AG09309 (cell line): ENCODE data around the gene SMAD3.

ENCODE experiments used
- DNase-seq: peaks from one replicate; pipeline ENCODE4 v3.0.0-alpha.2; 2010; ENCODE audit warnings: low read depth
- H3K4me3 ChIP-seq: 2 replicates; pipeline ENCODE4 v1.5.1; 2011; ENCODE audit warnings: mild to moderate bottlenecking, low read depth, low read length, moderate library complexity; ENCODE audit not compliant: control insufficient read depth
- TF ChIP-seq, protein P1 (sequence below): IDR thresholded peaks from 2 replicates; pipeline ENCODE4 v1.5.1; 2011; ENCODE audit warnings: mild to moderate bottlenecking, low read depth, low read length, inconsistent platforms; ENCODE audit not compliant: insufficient read depth, control insufficient read depth; ENCODE audit errors: missing control alignments

Gene SMAD3

DNA sequence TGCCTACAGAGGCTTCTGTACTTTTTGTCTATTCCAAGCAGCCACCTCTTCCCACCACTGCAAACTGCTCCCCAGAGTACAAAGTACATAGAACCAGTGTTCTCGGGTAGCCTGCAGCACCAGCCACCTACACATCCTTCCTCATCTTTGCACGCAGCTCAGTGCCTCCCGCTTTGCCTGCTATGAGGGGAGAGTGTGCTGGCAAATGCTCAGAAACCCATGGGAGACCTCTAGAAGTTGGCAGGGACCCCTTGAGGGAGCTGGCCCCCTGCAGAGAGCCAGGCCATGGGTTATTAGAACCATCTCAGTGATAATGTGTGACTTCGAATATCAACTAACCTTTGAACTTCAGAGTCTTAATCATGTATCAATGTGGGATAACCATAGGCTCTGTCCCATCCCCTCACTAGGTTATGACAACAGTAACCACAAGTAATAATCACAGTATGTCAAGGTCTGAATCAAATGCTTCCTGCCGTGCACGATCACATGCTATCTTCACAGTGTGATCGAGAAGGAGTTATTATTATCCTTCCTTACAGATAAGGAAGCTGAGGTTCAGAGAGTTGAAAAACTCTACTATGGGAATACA is 22.8 kb upstream of the SMAD3 start:
- TF ChIP-seq, protein P1, sequence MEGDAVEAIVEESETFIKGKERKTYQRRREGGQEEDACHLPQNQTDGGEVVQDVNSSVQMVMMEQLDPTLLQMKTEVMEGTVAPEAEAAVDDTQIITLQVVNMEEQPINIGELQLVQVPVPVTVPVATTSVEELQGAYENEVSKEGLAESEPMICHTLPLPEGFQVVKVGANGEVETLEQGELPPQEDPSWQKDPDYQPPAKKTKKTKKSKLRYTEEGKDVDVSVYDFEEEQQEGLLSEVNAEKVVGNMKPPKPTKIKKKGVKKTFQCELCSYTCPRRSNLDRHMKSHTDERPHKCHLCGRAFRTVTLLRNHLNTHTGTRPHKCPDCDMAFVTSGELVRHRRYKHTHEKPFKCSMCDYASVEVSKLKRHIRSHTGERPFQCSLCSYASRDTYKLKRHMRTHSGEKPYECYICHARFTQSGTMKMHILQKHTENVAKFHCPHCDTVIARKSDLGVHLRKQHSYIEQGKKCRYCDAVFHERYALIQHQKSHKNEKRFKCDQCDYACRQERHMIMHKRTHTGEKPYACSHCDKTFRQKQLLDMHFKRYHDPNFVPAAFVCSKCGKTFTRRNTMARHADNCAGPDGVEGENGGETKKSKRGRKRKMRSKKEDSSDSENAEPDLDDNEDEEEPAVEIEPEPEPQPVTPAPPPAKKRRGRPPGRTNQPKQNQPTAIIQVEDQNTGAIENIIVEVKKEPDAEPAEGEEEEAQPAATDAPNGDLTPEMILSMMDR = no peak
- no peak for DNase-seq
- H3K4me3 ChIP-seq = no peak overlapping the region

DNA sequence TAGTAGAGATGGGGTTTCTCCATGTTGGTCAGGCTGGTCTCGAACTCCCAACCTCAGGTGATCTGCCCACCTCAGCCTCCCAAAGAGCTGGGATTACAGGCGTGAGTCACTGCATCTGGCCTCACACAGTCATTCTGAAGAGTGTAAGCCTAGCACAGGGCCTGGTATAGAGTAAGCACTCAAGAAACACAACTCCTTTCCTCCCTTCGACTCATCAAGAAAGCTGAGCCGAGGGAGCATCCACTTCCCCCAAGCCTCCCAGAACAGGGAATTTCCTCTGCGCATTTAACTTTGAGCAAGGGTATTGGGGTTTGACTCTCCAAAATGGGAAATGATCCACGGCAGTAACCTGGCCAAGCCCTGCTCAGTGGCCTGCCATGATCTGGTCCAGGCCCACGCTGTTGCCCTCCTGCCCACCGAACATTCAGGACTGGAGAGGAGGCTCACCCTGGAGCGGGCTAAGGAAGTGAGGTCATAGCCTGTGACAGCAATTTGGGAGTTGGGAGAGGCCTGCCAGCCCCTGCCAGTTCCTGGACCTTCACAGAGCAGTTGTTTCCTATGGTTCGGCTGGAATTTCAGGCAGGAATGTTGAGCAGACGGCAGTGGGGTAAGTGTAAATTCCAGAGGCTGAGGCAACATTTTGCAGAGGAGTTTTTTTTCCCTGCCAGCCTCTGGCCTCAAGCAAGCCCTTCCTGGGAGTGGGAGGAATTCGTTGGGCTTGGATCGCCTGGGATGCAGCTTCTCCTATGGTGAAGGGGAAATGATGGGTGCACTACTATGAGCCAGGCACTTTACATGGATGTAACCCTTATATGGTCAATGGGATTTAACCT is 21.2 kb upstream of the SMAD3 start:
- DNase-seq = peak; percentile 83
- TF ChIP-seq, protein P1 = no peak
- H3K4me3 ChIP-seq = no peak overlapping the region

DNA sequence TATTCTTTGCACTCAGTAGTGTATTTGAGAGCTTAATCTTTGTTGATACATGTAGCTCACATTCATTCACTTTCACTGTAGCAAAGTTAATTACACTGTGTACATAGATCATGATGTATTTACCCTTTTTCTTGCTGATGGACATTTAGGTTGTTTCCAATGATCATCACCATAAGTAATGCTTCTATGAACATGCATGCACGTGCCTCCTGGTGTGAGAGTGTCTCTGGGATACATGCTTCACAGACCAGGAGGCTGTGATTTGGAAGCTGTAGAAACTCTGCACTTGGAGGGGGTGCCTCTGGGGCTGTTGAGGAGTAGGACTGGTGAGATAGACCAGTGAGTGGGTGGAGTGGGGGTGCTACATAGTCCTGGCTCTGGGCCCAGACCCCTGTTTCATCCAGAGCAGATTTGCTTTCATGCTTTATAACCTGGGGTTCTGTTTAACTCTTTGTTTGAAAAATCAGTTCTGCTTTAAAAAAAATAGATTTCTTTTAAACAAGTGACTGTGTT is 18.2 kb upstream of the SMAD3 start:
- H3K4me3 ChIP-seq = no peak overlapping the region
- DNase-seq = no peak
- TF ChIP-seq, protein P1 = no peak

DNA sequence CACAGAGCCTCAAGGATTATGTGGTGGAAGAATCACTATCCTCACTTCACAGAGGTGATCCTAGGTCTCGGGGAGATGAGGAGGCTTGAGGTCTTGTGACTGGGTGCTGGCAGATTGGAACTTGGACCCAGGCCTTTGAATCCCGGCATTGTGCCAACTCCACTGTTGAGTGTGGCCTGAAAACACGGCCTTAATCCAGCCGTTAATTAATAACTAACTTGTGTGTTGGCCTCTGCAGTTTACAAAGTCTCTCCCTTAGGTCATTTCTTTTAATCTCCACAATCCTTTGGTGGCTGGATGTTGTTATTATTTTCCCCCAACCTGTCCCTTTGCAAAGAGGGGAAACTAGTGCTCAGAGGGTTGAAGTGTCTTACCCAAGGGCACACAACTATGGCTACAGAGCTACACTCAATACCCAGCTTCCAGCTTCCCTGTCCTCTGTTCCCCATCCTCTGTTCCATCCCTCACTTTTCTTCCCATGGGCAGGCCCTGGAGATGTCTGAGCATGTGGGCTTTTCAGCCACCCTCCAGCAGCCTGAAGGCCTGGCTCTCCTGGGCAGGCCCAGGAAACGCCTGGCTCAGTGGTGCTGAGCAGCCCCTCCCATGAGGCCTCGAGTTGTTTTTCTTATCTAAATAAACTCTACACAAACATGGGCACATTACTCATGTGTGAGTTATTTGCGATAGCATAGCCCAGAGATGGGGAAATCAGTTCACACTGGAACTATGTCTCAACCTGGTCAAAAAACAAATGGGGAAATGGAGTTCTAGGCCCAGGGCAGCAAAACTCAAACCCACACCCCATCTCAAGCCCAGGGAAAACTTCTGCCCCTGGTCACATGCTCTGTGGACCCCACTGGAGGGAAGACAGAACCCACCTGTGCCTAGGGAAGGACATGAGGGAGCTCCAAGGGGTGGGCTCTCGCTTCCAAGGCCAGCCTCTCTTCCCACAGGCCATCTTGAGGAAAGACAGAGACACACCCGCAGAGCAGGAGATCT is 16.8 kb upstream of the SMAD3 start:
- TF ChIP-seq, protein P1 = no peak
- no peak overlapping the region for H3K4me3 ChIP-seq
- peak; percentile 67 for DNase-seq

DNA sequence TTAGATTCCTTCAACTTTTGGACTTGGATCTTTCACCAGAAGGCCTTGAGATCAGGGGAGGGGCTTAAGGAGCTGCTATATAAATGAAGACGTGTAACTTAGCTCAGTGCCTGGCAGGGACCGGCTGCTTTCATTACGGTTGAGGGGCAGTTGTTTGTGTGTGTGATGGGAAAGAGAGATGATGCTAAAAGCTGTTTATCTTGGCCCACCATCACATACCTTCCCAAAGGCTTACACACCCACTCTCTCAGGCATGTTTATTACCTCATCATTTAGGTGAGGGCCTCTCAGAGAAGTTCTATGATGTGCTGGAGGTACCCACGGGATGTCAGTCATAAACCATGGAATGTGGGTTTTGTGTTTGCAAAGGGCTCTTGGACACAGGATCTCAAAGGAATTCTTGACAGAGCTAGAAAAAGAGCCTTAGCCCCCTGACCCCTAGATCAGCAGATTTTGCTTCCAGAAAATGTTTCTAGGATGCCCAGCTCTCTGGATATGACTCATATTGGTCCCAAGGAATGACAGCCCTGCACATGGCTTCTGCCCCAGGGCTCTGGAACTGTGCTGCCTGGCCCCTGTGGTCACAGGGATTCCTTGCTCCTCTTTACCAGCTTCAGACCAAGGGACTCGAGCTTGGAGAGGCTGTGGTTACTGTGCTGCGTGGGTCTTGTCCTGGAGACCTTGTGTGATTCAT is 15.9 kb upstream of the SMAD3 start:
- no peak overlapping the region for H3K4me3 ChIP-seq
- TF ChIP-seq, protein P1 = no peak
- peak; percentile 66 for DNase-seq
